Measurements from ENCODE around the gene FAM163A.
"Not testable (repeated sequence)": the region's sequence is repeated elsewhere in the genome, so short reads cannot be mapped to it uniquely, and the experiment has no call there.

FAM163A gene

DNA sequence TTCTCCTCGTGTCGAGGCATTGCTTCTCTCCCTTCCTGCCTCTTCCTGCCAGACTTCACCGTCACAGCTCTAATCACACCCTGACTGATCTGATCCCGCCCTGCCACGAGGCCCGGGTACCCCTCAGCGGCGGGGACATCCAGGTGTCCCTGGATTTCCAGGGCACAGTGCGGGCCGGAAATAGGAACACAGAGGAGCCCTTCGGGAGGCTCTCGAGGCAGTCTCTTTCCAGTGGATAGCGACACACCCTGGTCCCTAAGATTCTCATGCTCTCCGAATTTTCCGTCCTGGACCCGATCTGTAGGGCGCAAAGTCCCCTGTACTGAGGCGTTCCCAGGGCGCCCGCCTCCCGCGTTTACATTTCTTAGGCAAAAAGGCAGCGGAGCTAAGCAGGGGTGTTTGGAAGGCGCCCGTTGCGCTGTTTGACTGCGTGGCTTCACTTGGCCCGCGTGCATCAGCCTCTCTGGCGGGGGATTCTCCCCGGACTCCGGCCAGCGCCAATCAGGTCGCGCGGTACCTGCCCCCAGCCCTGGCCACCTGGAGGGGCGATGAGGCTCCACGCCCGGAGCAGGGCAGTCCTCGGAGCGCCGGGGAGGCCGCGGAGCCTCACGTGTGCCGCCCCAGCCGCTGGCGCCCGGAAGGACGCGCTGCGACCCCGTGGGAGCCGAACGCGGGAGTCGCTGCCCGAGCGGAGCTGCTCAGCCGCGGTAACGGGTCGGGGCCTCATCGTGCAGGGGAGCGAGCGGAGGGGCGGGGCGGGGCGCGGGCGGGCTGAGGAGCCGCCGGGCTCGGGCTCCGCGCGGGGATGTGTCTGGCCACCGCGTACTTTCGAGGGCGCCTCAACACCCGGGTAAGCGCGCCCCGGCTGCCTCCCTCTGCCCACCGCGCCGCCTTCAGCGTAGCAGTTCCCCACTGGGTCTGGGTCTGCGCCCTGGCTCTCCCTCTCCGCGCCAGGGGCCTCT, at the start of gene FAM163A:
Gene FAM163A (plus strand): TSS at position 575 of the 962 bp plus-strand sequence. CDS start 69,807 bp downstream, outside the sequence.
- H3K27ac ChIP-seq (ENCODE audit: low read depth, low read length), result no peak within 1 kb of the TSS
- H3K27me3 ChIP-seq (ENCODE audit: control insufficient read depth in 5 of 5, insufficient read depth in 4 of 5, low read length in 5 of 5), result peaks cover 29 to 55% (median 34%) of the 10 kb centered on the region in 5 donors
- peak within 1 kb of the TSS in 4 of 5 donors; percentile 20 to 51 (median 41) for H3K4me3 ChIP-seq (ENCODE audit: low read depth in 1 of 5, low read length in 5 of 5)
- no peaks in the 10 kb centered on the region for H3K36me3 ChIP-seq (ENCODE audit: control insufficient read depth in 5 of 5, insufficient read depth in 5 of 5, low read length in 5 of 5)
- H3K4me1 ChIP-seq (ENCODE audit: control insufficient read depth in 5 of 5, insufficient read depth in 5 of 5, low read length in 5 of 5), result peaks cover 0 to 24% (median 18%) of the 10 kb centered on the region in 5 donors
- H3K9ac ChIP-seq (ENCODE audit: low read length in 5 of 5), result peak within 1 kb of the TSS in 1 of 5 donors; percentile 11
- H3K9me3 ChIP-seq (ENCODE audit: control insufficient read depth in 5 of 5, low read length in 5 of 5), result peaks cover 0 to 7% (median 0%) of the 10 kb centered on the region in 5 donors

DNA sequence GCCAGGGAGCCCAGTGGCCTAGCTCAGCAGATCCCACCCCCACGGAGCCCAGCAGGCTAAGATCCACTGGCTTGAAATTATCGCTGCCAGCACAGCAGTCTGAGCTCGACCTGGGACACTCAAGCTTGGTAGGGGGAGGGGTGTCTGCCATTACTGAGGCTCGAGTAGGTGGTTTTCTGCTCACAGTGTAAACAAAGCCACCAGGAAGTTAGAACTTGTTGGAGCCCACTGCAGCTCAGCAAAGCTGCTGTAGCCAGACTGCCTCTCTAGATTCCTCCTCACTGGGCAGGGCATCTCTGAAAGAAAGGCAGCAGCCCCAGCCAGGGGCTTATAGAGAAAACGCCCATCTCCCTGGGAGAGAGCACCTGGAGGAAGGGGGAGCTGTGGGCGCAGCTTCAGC, 48.6 kb upstream of the FAM163A start:
- not testable (repeated sequence) for H3K27me3 ChIP-seq (ENCODE audit: control insufficient read depth in 5 of 5, insufficient read depth in 4 of 5, low read length in 5 of 5); H3K4me3 ChIP-seq (ENCODE audit: low read depth in 1 of 5, low read length in 5 of 5); H3K9me3 ChIP-seq (ENCODE audit: control insufficient read depth in 5 of 5, low read length in 5 of 5); H3K36me3 ChIP-seq (ENCODE audit: control insufficient read depth in 5 of 5, insufficient read depth in 5 of 5, low read length in 5 of 5); H3K27ac ChIP-seq (ENCODE audit: low read depth, low read length); H3K9ac ChIP-seq (ENCODE audit: low read length in 5 of 5); H3K4me1 ChIP-seq (ENCODE audit: control insufficient read depth in 5 of 5, insufficient read depth in 5 of 5, low read length in 5 of 5)

DNA sequence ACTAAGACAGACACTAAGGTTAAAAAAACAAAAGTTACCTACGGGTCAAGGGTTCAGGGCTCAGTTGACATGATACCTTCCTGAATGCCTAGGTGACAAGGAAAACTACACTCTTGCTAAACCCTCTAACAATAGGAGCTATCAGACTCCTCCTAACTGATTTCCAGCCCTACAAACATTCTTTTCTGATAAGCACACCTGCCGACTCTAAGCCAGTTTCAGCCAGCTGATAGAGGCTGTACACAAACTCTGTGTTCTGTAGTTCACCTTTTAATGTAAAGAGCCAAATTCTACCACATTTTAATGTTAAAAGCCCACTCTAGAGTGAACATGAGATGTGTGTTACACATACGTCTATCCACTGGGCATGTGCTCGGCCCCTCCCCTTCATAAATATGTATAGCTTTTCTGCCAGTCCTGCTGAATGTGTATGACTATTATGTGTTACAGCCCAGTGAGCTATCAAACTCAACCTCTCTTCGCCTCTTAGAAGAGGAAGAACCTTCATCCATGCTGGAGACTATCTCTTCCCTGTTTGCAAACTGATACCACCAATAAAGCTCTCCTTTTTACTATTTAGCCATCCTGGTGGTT, 40.0 kb upstream of the FAM163A start:
- no peak overlapping the region for H3K27ac ChIP-seq (ENCODE audit: low read depth, low read length)
- H3K9ac ChIP-seq (ENCODE audit: low read length in 5 of 5), result no peak overlapping the region
- H3K27me3 ChIP-seq (ENCODE audit: control insufficient read depth in 5 of 5, insufficient read depth in 4 of 5, low read length in 5 of 5), result peaks cover 0 to 5% (median 0%) of the 10 kb centered on the region in 5 donors

DNA sequence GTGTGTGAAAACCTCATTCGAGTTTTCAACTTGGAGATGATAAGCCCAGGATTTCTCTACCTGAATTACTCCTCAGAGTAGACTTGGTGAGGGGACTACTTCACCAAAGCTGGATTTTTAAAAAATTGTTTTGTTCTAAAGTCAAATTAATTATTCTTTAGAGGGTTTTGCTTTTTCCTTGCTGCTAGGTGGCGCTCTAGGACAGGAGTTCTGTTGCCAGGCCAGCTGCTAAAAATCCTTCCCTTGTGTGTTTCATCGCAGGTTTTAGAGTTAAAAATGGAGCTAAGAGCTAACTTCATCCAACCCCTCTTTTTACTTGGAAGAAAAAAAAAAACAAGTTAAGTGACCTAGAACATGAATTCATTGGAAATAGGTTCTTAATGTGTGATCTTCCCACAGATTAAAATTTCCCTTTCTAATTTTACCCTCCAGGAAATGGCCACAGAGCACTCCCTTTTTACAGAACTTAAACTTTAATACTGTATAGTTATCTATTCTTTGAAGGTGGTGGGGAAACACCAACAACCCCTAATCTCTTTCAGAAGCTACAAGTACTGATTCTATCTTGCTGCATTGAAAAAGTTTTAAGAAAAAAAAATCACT, 36.7 kb upstream of the FAM163A start:
- H3K9ac ChIP-seq (ENCODE audit: low read length in 5 of 5), result no peak overlapping the region

More for the DNA sequence above, 40.0 kb upstream of the FAM163A start:
- Histone ChIP-seq H3K9me3 (ENCODE audit: control insufficient read depth in 5 of 5, low read length in 5 of 5) (no peaks in the 10 kb centered on the region), H3K4me3 (ENCODE audit: low read depth in 1 of 5, low read length in 5 of 5) (no peak overlapping the region), H3K4me1 (ENCODE audit: control insufficient read depth in 5 of 5, insufficient read depth in 5 of 5, low read length in 5 of 5) (peaks cover 0 to under 1% (median 0%) of the 10 kb centered on the region in 5 donors), H3K36me3 (ENCODE audit: control insufficient read depth in 5 of 5, insufficient read depth in 5 of 5, low read length in 5 of 5) (no peaks in the 10 kb centered on the region)

DNA sequence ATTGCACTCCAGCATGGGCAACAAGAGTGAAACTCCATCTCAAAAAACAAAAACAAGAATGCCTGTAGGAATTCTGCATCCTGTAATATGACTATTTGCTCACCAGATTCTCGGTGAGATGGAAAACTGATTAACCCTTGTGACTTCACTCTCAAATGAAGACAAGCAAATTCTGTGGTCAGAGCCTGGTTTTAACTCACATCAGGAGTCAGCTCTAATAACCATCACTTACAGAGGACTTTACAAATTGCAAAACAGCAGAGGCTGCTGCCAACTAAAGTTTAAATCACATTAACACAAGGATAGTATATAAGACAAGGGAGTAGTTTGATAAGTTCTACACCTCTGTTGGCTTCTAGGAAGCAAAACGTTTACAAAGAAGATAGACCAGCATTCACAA, 35.7 kb upstream of the FAM163A start:
- no peak overlapping the region for H3K27ac ChIP-seq (ENCODE audit: low read depth, low read length)
- no peak overlapping the region for H3K9ac ChIP-seq (ENCODE audit: low read length in 5 of 5)
- H3K9me3 ChIP-seq (ENCODE audit: control insufficient read depth in 5 of 5, low read length in 5 of 5), result no peaks in the 10 kb centered on the region
- peaks cover 0 to 5% (median 0%) of the 10 kb centered on the region in 5 donors for H3K27me3 ChIP-seq (ENCODE audit: control insufficient read depth in 5 of 5, insufficient read depth in 4 of 5, low read length in 5 of 5)
- H3K4me3 ChIP-seq (ENCODE audit: low read depth in 1 of 5, low read length in 5 of 5), result no peak overlapping the region
- no peaks in the 10 kb centered on the region for H3K36me3 ChIP-seq (ENCODE audit: control insufficient read depth in 5 of 5, insufficient read depth in 5 of 5, low read length in 5 of 5)
- H3K4me1 ChIP-seq (ENCODE audit: control insufficient read depth in 5 of 5, insufficient read depth in 5 of 5, low read length in 5 of 5), result peaks cover 0 to 30% (median 9%) of the 10 kb centered on the region in 5 donors

More for the DNA sequence above, 36.7 kb upstream of the FAM163A start:
- peaks cover 0 to 5% (median 0%) of the 10 kb centered on the region in 5 donors for H3K27me3 ChIP-seq (ENCODE audit: control insufficient read depth in 5 of 5, insufficient read depth in 4 of 5, low read length in 5 of 5)
- no peaks in the 10 kb centered on the region for H3K36me3 ChIP-seq (ENCODE audit: control insufficient read depth in 5 of 5, insufficient read depth in 5 of 5, low read length in 5 of 5)
- no peak overlapping the region for H3K27ac ChIP-seq (ENCODE audit: low read depth, low read length)
- H3K4me3 ChIP-seq (ENCODE audit: low read depth in 1 of 5, low read length in 5 of 5), result no peak overlapping the region
- no peaks in the 10 kb centered on the region for H3K9me3 ChIP-seq (ENCODE audit: control insufficient read depth in 5 of 5, low read length in 5 of 5)
- H3K4me1 ChIP-seq (ENCODE audit: control insufficient read depth in 5 of 5, insufficient read depth in 5 of 5, low read length in 5 of 5), result peaks cover 0 to 30% (median 9%) of the 10 kb centered on the region in 5 donors

DNA sequence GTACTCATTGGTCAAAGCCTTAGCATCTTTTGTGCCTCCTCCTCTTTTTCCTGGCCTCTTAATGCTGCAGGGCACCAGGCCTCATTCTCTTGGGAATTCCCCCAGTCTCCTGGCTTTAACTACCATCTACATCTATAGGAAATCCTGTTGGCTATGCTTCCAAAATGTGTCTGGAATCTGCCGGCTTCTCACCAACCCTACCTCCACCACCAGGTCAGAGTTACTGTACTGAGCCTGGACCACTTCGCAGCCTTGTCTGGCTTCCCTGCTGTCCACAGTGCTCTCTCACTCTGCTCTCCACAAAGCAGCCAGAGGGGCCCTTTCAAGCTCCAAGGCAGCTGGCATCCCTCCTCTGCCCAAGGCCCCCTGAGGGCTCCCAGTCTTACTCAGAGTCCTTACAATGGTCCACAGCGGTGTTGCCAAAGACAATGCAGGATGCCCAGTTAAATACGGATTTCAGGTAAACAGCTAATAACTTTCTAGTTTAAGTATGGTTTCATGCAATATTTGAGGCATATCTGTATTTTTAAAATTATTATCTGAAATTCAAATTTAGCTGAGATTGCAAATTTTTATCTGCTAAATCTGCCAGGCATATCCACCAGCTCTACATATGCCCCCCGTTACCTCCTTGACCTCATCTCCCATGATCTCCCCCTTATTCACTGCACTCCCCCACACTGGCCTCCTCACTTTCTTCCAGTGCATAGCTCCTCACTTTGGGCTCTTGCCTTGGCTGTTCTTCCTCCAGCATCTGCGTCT, 34.5 kb upstream of the FAM163A start:
- Histone ChIP-seq H3K27me3 (ENCODE audit: control insufficient read depth in 5 of 5, insufficient read depth in 4 of 5, low read length in 5 of 5) (no peaks in the 10 kb centered on the region), H3K9me3 (ENCODE audit: control insufficient read depth in 5 of 5, low read length in 5 of 5) (peaks cover 0 to 4% (median 0%) of the 10 kb centered on the region in 5 donors), H3K4me3 (ENCODE audit: low read depth in 1 of 5, low read length in 5 of 5) (no peak overlapping the region), H3K4me1 (ENCODE audit: control insufficient read depth in 5 of 5, insufficient read depth in 5 of 5, low read length in 5 of 5) (peaks cover 0 to 30% (median 9%) of the 10 kb centered on the region in 5 donors), H3K9ac (ENCODE audit: low read length in 5 of 5) (no peak overlapping the region), H3K36me3 (ENCODE audit: control insufficient read depth in 5 of 5, insufficient read depth in 5 of 5, low read length in 5 of 5) (no peaks in the 10 kb centered on the region), H3K27ac (ENCODE audit: low read depth, low read length) (no peak overlapping the region)

DNA sequence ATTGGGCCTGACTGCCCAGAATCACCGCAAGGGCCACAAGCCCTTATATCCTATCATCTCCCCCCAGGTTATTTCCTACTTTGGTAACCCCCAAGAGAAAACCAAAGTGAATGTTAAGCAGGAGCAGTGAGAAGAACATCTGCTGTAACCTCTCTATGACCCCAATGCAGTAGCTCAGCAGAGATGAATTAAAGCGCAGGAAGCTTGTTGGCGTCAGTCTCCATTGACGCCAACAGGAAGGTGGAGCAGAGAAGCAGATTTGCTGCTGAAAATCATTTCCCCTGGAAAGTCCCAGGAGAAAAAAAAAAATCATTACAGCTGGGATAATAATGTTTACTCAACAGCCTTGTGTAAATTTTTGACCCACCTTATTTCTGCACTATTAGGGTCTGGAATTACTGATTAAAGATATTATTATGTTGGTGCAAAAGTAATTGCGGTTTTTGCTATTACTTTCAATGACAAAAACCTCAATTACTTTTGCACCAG, 33.2 kb upstream of the FAM163A start:
- H3K9ac ChIP-seq (ENCODE audit: low read length in 5 of 5), result no peak overlapping the region
- peaks cover 0 to 30% (median 9%) of the 10 kb centered on the region in 5 donors for H3K4me1 ChIP-seq (ENCODE audit: control insufficient read depth in 5 of 5, insufficient read depth in 5 of 5, low read length in 5 of 5)
- peaks cover under 1 to 13% (median 10%) of the 10 kb centered on the region in 5 donors for H3K9me3 ChIP-seq (ENCODE audit: control insufficient read depth in 5 of 5, low read length in 5 of 5)
- H3K27ac ChIP-seq (ENCODE audit: low read depth, low read length), result no peak overlapping the region
- H3K4me3 ChIP-seq (ENCODE audit: low read depth in 1 of 5, low read length in 5 of 5), result no peak overlapping the region
- H3K36me3 ChIP-seq (ENCODE audit: control insufficient read depth in 5 of 5, insufficient read depth in 5 of 5, low read length in 5 of 5), result no peaks in the 10 kb centered on the region
- H3K27me3 ChIP-seq (ENCODE audit: control insufficient read depth in 5 of 5, insufficient read depth in 4 of 5, low read length in 5 of 5), result no peaks in the 10 kb centered on the region

DNA sequence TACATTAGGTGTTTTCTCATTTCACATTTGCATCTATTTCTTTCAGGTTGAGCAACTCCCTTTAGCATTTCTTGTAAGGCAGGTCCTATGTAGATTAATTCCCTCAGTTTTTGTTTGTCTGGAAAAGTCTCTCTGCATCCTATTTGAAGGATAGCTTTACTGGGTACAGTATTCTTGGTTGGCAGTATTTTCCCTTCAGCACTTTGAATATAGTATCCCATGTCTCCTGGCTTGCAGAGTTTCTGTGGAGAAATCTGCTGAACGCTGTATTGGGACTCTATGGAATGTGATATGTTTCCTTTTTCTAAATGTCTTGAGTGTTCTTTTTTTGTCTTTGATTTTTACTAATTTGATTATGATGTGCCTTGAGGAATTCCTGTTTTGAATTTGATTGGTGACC, 28.9 kb upstream of the FAM163A start:
- no peak overlapping the region for H3K9ac ChIP-seq (ENCODE audit: low read length in 5 of 5)
- no peak overlapping the region for H3K27ac ChIP-seq (ENCODE audit: low read depth, low read length)
- no peaks in the 10 kb centered on the region for H3K27me3 ChIP-seq (ENCODE audit: control insufficient read depth in 5 of 5, insufficient read depth in 4 of 5, low read length in 5 of 5)
- no peaks in the 10 kb centered on the region for H3K36me3 ChIP-seq (ENCODE audit: control insufficient read depth in 5 of 5, insufficient read depth in 5 of 5, low read length in 5 of 5)
- peaks cover 7 to 32% (median 29%) of the 10 kb centered on the region in 5 donors for H3K9me3 ChIP-seq (ENCODE audit: control insufficient read depth in 5 of 5, low read length in 5 of 5)
- no peak overlapping the region for H3K4me3 ChIP-seq (ENCODE audit: low read depth in 1 of 5, low read length in 5 of 5)
- H3K4me1 ChIP-seq (ENCODE audit: control insufficient read depth in 5 of 5, insufficient read depth in 5 of 5, low read length in 5 of 5), result peaks cover 0 to 18% (median 9%) of the 10 kb centered on the region in 5 donors

DNA sequence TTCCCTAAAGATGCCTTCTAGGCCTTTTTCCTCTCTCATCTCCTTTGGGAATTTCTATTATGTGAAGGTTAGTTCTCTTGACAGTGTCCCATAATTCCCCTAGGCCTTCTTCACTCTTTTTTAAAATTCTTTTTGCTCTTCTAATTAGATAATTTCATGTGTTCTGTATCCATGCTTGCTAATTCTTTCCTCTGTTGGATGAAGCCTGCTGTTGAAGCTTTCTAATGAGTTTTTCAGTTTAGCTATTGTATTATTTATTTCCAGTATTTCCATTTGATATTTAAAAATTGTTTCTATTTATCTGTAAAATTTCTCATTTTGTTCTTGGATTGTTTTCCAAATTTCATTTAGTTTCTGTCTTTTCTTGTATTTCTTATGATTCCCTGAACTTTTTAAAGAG, 28.5 kb upstream of the FAM163A start:
- H3K9me3 ChIP-seq (ENCODE audit: control insufficient read depth in 5 of 5, low read length in 5 of 5), result peaks cover 7 to 37% (median 31%) of the 10 kb centered on the region in 5 donors
- H3K27ac ChIP-seq (ENCODE audit: low read depth, low read length), result no peak overlapping the region
- H3K4me3 ChIP-seq (ENCODE audit: low read depth in 1 of 5, low read length in 5 of 5), result no peak overlapping the region
- H3K9ac ChIP-seq (ENCODE audit: low read length in 5 of 5), result no peak overlapping the region
- no peaks in the 10 kb centered on the region for H3K36me3 ChIP-seq (ENCODE audit: control insufficient read depth in 5 of 5, insufficient read depth in 5 of 5, low read length in 5 of 5)
- no peaks in the 10 kb centered on the region for H3K27me3 ChIP-seq (ENCODE audit: control insufficient read depth in 5 of 5, insufficient read depth in 4 of 5, low read length in 5 of 5)
- H3K4me1 ChIP-seq (ENCODE audit: control insufficient read depth in 5 of 5, insufficient read depth in 5 of 5, low read length in 5 of 5), result peaks cover 0 to 13% (median 8%) of the 10 kb centered on the region in 5 donors
